ENCODE results near the gene ZHX3.
"Not testable (repeated sequence)": the region's sequence is repeated elsewhere in the genome, so short reads cannot be mapped to it uniquely, and the experiment has no call there.

The ZHX3 gene

GRCh38 chr20:41133709-41134361, 183.7 kb downstream of the ZHX3 start:
- TF ChIP-seq CTCF (IDR thresholded peaks at IDR 0.05; ENCODE audit: extremely low read depth, missing control alignments) = no peak
- peak; percentile 89 for DNase-seq (ENCODE audit: low spot score)

DNA sequence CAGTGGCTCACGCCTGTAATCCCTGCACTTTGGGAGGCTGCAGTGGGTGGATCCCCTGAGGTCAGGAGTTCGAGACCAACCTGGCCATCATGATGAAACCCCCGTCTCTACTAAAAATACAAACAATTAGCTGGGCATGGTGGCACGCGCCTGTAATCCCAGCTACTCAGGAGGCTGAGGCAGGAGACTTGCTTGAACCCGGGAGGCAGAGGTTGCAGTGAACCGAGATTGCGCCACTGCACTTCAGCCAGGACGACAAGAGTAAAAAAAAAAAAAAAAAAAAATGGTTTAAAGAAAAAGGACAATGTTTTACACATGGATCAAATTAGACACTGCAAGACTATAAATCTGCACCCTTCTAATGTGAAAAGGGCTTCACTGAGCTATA, 185.1 kb downstream of the ZHX3 start:
- not testable (repeated sequence) for DNase-seq (ENCODE audit: low spot score)

DNA sequence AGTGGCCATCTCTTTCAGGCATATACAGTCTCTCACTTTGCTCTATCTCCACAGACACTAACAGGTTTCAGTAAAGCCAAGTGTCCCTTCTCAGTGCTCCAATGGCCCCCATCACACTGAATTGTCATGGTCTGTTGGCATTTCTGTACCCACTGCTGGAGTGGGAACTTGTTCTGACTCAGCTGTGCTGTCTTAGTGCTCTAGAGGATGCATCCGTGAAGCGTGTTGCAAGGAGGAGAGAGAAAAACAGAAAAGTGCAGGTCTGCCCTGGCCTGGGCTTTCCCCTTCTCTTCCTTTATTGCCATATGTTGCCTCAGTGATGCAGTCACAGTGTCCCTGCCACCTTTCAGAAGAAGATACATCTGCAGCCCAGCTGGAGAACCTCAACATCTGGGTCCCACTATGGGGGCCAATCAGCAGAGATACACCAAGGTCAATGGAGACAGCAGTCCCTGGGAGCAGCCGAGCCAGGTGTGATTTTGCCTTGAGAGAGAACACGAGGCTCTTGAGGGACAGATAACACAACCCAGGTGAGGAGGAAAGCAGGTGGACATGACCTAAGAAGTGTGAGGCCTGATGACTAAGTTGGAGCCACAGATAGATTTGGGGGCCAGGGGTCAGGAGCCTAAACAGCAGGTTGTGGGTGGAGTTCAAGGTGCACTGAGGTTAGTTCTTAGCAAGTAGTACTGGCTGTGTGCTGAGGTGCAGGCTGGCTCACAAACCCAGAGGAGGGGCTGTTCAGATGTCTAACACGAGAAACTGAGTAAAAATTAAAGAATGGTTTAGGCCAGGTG, 185.7 kb downstream of the ZHX3 start:
- DNase-seq (ENCODE audit: low spot score) = no peak
- TF ChIP-seq CTCF (IDR thresholded peaks at IDR 0.05; ENCODE audit: extremely low read depth, missing control alignments) = no peak

All from GM20000 (cell line).